ENCODE results near the gene CTSK. TPM values are rescaled to one million over a fixed set of nuclear protein-coding genes. Genes with fewer than 3 reads are reported as not detected.

CTSK gene
- total and polyA plus RNA-seq, 3 experiments from 2014 or later: 0.54 to 2.7 (median 2.1) TPM

- Mint-ChIP-seq H3K4me3 (no peak overlapping the region), H3K9me3 (no peaks in the 10 kb centered on the region), H3K4me1 (no peaks in the 10 kb centered on the region), H3K27ac (peak overlapping the region in 2 of 8 donors; percentile 21 to 41), H3K27me3 (no peaks in the 10 kb centered on the region), H3K36me3 (peaks cover 3 to 53% (median 15%) of the 10 kb centered on the region in 3 donors)
- H3K4me3 ChIP-seq (ENCODE audit: low read length): no peak overlapping the region
- H3K4me1 ChIP-seq (ENCODE audit: insufficient read depth, low read length): no peaks in the 10 kb centered on the region
- H3K9me3 ChIP-seq (ENCODE audit: low read length): no peaks in the 10 kb centered on the region
- no peaks in the 10 kb centered on the region for H3K27me3 ChIP-seq (ENCODE audit: insufficient read depth, low read length, poor library complexity, severe bottlenecking)
- ChIA-PET POLR2A (interaction anchor here (0.7 kb wide), 1 partner anchor 102 kb away, joined by 4 read pairs; no protein-coding TSS in a partner anchor), CTCF (interaction anchor here (1.7 kb wide), 1 partner anchor 188 kb away, joined by 5 read pairs; no protein-coding TSS in a partner anchor)
- DNase-seq: no peak
- peaks cover 40% of the 10 kb centered on the region for H3K36me3 ChIP-seq (ENCODE audit: insufficient read depth, low read length)
- H3K27ac ChIP-seq (ENCODE audit: low read depth, low read length): no peak overlapping the region
Measured at GRCh38 chr1:150748878-150749719, 59.0 kb downstream of the CTSK start.

Other genes starting within 250 kb of the CTSK start
- 100 to 1,000 TPM; 211 to 216 TPM for gene MCL1, start 228.7 kb downstream of the CTSK start, total RNA-seq
- 168 TPM for gene MCL1, start 228.7 kb downstream of the CTSK start, polyA plus RNA-seq
- 100 to 1,000 TPM; 249 to 252 TPM for gene ENSA, start 178.6 kb downstream of the CTSK start, total RNA-seq
- 72.5 TPM for gene ENSA, start 178.6 kb downstream of the CTSK start, polyA plus RNA-seq
- gene GOLPH3L, start 111.1 kb downstream of the CTSK start, total RNA-seq: 10 to 100 TPM; 18.1 to 20.0 TPM
- 23.1 TPM for gene GOLPH3L, start 111.1 kb downstream of the CTSK start, polyA plus RNA-seq
- gene HORMAD1, start 87.4 kb downstream of the CTSK start, total RNA-seq: not detected
- not detected for gene HORMAD1, start 87.4 kb downstream of the CTSK start, polyA plus RNA-seq
- gene CTSS, start 42.5 kb downstream of the CTSK start, total RNA-seq: 10 to 100 TPM; 30.9 to 31.2 TPM
- gene CTSS, start 42.5 kb downstream of the CTSK start, polyA plus RNA-seq: 151 TPM
- gene ARNT, start 68.3 kb upstream of the CTSK start, total RNA-seq: 10 to 100 TPM; 35.7 to 40.3 TPM
- gene ARNT, start 68.3 kb upstream of the CTSK start, polyA plus RNA-seq: 20.3 TPM
- gene CTXND2, start 78.9 kb upstream of the CTSK start, total RNA-seq: not detected
- gene CTXND2, start 78.9 kb upstream of the CTSK start, polyA plus RNA-seq: not detected
- 10 to 100 TPM; 45.4 to 47.5 TPM for gene SETDB1, start 118.1 kb upstream of the CTSK start, total RNA-seq
- 15.5 TPM for gene SETDB1, start 118.1 kb upstream of the CTSK start, polyA plus RNA-seq
- 100 to 1,000 TPM; 224 to 232 TPM for gene CERS2, start 166.6 kb upstream of the CTSK start, total RNA-seq
- gene CERS2, start 166.6 kb upstream of the CTSK start, polyA plus RNA-seq: 167 TPM
- gene ANXA9, start 174.0 kb upstream of the CTSK start, total RNA-seq: not detected
- not detected for gene ANXA9, start 174.0 kb upstream of the CTSK start, polyA plus RNA-seq
- gene MINDY1, start 198.6 kb upstream of the CTSK start, total RNA-seq: 1 to 10 TPM; 5.7 to 6.3 TPM
- 1.8 TPM for gene MINDY1, start 198.6 kb upstream of the CTSK start, polyA plus RNA-seq
- 10 to 100 TPM; 14.6 to 16.8 TPM for gene PRUNE1, start 200.2 kb upstream of the CTSK start, total RNA-seq
- gene PRUNE1, start 200.2 kb upstream of the CTSK start, polyA plus RNA-seq: 49.4 TPM
- gene BNIPL, start 228.3 kb upstream of the CTSK start, total RNA-seq: 1 to 10 TPM in 1 of 2 experiments, under 1 TPM in 1; 0.75 to 1.3 TPM
- gene BNIPL, start 228.3 kb upstream of the CTSK start, polyA plus RNA-seq: 0.08 TPM
- 1 to 10 TPM; 1.6 to 2.3 TPM for gene C1orf56, start 239.5 kb upstream of the CTSK start, total RNA-seq
- gene C1orf56, start 239.5 kb upstream of the CTSK start, polyA plus RNA-seq: 2.7 TPM

Data from CD8-positive, alpha-beta memory T cell (primary cell).